GM18858 (cell line): ENCODE measurements around the gene EWSR1.

Experiments used
- ATAC-seq: cut with Tn5 transposase; IDR thresholded peaks from one replicate; pipeline ENCODE4 v1.9.1; 2021; ENCODE audit not compliant: unreplicated experiment

Gene EWSR1

GRCh38 chr22:29315286-29316140 is 47.4 kb downstream of the EWSR1 start, which contains the start of gene RASL10A:
RASL10A (minus strand) TSS chr22:29315697; CDS start chr22:29315246, 451 bp downstream.
- ATAC-seq = no peak

GRCh38 chr22:29316141-29316828 is 48.2 kb downstream of the EWSR1 start:
- ATAC-seq = no peak

- no peak for ATAC-seq
Observed at GRCh38 chr22:29317827-29318454, 49.9 kb downstream of the EWSR1 start.

- ATAC-seq = no peak
Observed at GRCh38 chr22:29319072-29319471, 51.0 kb downstream of the EWSR1 start.

- ATAC-seq = no peak
Observed at GRCh38 chr22:29320546-29320945, 52.5 kb downstream of the EWSR1 start.

GRCh38 chr22:29323641-29324040 is 55.6 kb downstream of the EWSR1 start:
- no peak for ATAC-seq

GRCh38 chr22:29325356-29325755 is 57.3 kb downstream of the EWSR1 start:
- ATAC-seq = no peak

- no peak for ATAC-seq
Observed at GRCh38 chr22:29325785-29326315, 57.8 kb downstream of the EWSR1 start.

GRCh38 chr22:29326481-29326880 is 58.4 kb downstream of the EWSR1 start:
- ATAC-seq = no peak

- no peak for ATAC-seq
Observed at GRCh38 chr22:29327089-29327764, 59.2 kb downstream of the EWSR1 start.

- ATAC-seq = no peak
Observed at GRCh38 chr22:29328055-29328454, 60.0 kb downstream of the EWSR1 start.

- ATAC-seq = no peak
Observed at GRCh38 chr22:29328566-29329500, 60.8 kb downstream of the EWSR1 start.

GRCh38 chr22:29329581-29329980 is 61.5 kb downstream of the EWSR1 start:
- ATAC-seq = no peak

- no peak for ATAC-seq
Observed at GRCh38 chr22:29330291-29330690, 62.2 kb downstream of the EWSR1 start.

GRCh38 chr22:29330753-29331152 is 62.7 kb downstream of the EWSR1 start:
- ATAC-seq = no peak

- no peak for ATAC-seq
Observed at GRCh38 chr22:29331213-29331612, 63.1 kb downstream of the EWSR1 start.

- ATAC-seq = no peak
Observed at GRCh38 chr22:29331658-29332300, 63.7 kb downstream of the EWSR1 start.

GRCh38 chr22:29332886-29333496 is 64.9 kb downstream of the EWSR1 start:
- no peak for ATAC-seq

GRCh38 chr22:29334148-29334547 is 66.1 kb downstream of the EWSR1 start:
- ATAC-seq = no peak
